HG02642 (cell line): Measurements from ENCODE around the gene CRTAC1.

Experiments
- ATAC-seq: cut with Tn5 transposase; IDR thresholded peaks from one replicate; pipeline ENCODE4 v1.9.1; 2021; ENCODE audit warnings: mild to moderate bottlenecking; ENCODE audit not compliant: unreplicated experiment, poor library complexity

Gene CRTAC1

DNA sequence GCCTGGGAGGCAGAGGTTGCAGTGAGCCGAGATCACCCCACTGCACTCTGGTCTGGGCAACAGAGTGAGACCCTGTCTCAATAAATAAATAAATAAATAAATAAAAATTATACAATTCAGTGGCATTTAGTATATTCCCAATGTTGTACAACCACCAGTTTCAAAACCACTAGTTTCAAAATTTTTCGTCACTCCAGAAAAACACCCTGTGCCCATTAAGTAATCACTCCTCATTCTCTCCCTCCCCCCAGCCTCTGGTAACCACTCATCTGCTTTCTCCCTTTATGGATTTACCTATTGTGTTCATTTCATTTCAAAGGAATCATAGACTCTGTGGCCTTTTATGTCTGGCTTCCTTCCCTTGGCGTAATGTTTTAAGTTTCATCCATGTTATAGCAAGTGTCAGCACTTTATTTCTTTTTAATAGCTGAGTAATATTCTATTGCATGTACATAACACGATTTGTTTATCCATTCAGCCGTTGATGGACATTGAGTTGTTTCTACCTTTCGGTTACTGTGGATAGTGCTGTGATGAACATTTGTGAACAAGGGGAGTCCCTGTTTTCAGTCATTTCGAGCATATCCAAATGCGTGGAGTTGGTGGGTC is 210.2 kb downstream of the CRTAC1 start:
- no peak for ATAC-seq

DNA sequence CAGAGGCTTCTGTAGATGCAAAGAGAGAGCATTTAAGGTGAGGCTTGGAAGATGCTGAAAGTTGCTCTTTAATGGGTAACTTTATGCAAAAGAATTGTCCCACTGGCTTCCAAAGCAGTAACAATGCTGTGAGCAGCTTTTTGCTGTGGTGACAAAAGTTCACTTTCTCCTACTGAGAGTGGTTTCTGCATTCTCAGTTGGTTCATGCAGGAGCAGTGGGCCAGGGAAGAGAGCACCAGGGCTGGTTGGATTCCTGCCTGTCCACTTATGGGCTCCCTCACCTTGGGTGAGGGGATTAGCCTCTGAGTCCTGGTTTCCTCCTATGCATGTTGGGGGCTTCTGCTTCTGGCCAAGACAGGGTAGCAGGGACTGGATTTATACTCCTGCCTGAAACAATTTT is 211.8 kb downstream of the CRTAC1 start:
- no peak for ATAC-seq

DNA sequence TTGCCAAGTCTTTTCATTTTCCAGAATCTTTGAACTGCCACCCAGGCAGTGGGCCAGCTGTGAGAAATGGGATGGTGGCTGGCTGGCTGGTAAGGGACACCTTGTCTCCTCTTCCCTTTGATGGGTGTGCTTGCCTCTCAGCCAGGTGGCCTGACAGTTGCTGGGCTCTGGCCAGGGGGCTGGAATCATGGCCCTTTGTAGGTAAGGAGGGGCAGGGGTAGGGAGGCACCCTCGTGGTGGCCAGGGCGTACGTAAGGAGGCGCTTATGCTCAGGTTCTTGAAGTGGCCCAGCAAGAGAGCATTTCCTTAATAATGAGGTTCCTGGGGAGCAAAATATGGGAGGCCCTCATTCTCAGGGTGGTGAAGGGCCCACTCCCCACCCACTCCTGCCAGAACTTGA is 213.8 kb downstream of the CRTAC1 start:
- no peak for ATAC-seq
